Mesendoderm (in vitro differentiated cells): ENCODE results near the gene PARVB.
A peak's percentile ranks its signal among the peaks of the same experiment; 100 is the strongest.

Source experiments
- DNase-seq: peaks from one replicate; pipeline ENCODE4 v3.0.0; 2013
- H2AK5ac ChIP-seq: 2 replicates; pipeline ENCODE4 v1.6.1; 2013; ENCODE audit warnings: low read length, inconsistent platforms
- H2BK120ac ChIP-seq: 2 replicates; pipeline ENCODE4 v1.6.1; 2013; ENCODE audit warnings: low read depth, mild to moderate bottlenecking, low read length, moderate library complexity, mixed read lengths
- H2BK15ac ChIP-seq: replicated peaks from 2 replicates; pipeline ENCODE4 v1.6.1; 2013; ENCODE audit warnings: low read depth, mild to moderate bottlenecking, moderate library complexity
- H2BK5ac ChIP-seq: 2 replicates; pipeline ENCODE4 v1.6.1; 2013; ENCODE audit warnings: low read length, inconsistent platforms
- H3K18ac ChIP-seq: 2 replicates; pipeline ENCODE4 v1.6.1; 2013; ENCODE audit warnings: mild to moderate bottlenecking, low read length, mixed read lengths
- H3K23ac ChIP-seq: one replicate; pipeline ENCODE4 v1.6.1; 2013; ENCODE audit warnings: low read length
- H3K27ac ChIP-seq: 2 replicates; pipeline ENCODE4 v1.5.1; 2013; ENCODE audit warnings: low read depth, mild to moderate bottlenecking, inconsistent platforms, low read length, moderate library complexity
- H3K27me3 ChIP-seq: 2 replicates; pipeline ENCODE4 v1.6.1; 2013; ENCODE audit warnings: low read length, control low read depth, mild to moderate bottlenecking, inconsistent platforms; ENCODE audit not compliant: insufficient read depth, poor library complexity
- H3K36me3 ChIP-seq: 2 replicates; pipeline ENCODE4 v1.6.1; 2013; ENCODE audit warnings: low read length, inconsistent platforms; ENCODE audit not compliant: control insufficient read depth, insufficient read depth
- H3K4ac ChIP-seq: one replicate; pipeline ENCODE4 v1.6.1; 2013; ENCODE audit warnings: low read depth, mild to moderate bottlenecking, low read length, moderate library complexity
- H3K4me1 ChIP-seq: 2 replicates; pipeline ENCODE4 v1.6.1; 2013; ENCODE audit warnings: low read depth, low read length, inconsistent platforms; ENCODE audit not compliant: control insufficient read depth
- H3K4me2 ChIP-seq: 2 replicates; pipeline ENCODE4 v1.6.1; 2013; ENCODE audit warnings: low read length
- H3K4me3 ChIP-seq: 2 replicates; pipeline ENCODE4 v1.5.1; 2013; ENCODE audit warnings: mild to moderate bottlenecking, low read length
- H3K56ac ChIP-seq: one replicate; pipeline ENCODE4 v1.6.1; 2013; ENCODE audit warnings: low read length
- H3K79me1 ChIP-seq: 2 replicates; pipeline ENCODE4 v1.6.1; 2013; ENCODE audit warnings: low read length, inconsistent platforms
- H3K79me2 ChIP-seq: 2 replicates; pipeline ENCODE4 v1.6.1; 2013; ENCODE audit warnings: mild to moderate bottlenecking, low read length; ENCODE audit not compliant: control insufficient read depth, insufficient read depth
- H3K9ac ChIP-seq: 2 replicates; pipeline ENCODE4 v1.6.1; 2013; ENCODE audit warnings: low read length, inconsistent platforms
- H4K5ac ChIP-seq: one replicate; pipeline ENCODE4 v1.6.1; 2013; ENCODE audit warnings: low read length
- H4K8ac ChIP-seq: one replicate; pipeline ENCODE4 v1.6.1; 2013; ENCODE audit warnings: low read depth, mild to moderate bottlenecking, control low read depth, low read length, moderate library complexity
- WGBS: extraction: QIAGEN DNeasy Blood & Tissue Kit; methylation state at CpG from one replicate; pipeline ENCODE4 v1.1.7; 2013; ENCODE audit warnings: low lambda C conversion rate, missing lambda C conversion rate; ENCODE audit not compliant: insufficient coverage; ENCODE audit errors: extremely low coverage; 5-methylcytosine and 5-hydroxymethylcytosine counted together

PARVB gene

GRCh38 chr22:44074337-44074984 lies 50.4 kb downstream of the PARVB start:
- DNase-seq: no peak
- Histone ChIP-seq H3K56ac (no peak overlapping the region), H3K79me2 (no peaks in the 10 kb centered on the region), H3K4me1 (no peaks in the 10 kb centered on the region), H3K27ac (no peak overlapping the region), H3K4me2 (no peak overlapping the region), H2BK5ac (no peak overlapping the region), H3K18ac (no peak overlapping the region), H3K4me3 (no peak overlapping the region), H3K9ac (no peak overlapping the region), H4K8ac (no peak overlapping the region), H3K27me3 (no peaks in the 10 kb centered on the region), H2AK5ac (no peak overlapping the region), H2BK15ac (no peak overlapping the region), H3K79me1 (no peaks in the 10 kb centered on the region), H3K36me3 (no peaks in the 10 kb centered on the region), H4K5ac (no peak overlapping the region), H3K23ac (no peak overlapping the region), H2BK120ac (no peak overlapping the region), H3K4ac (no peak overlapping the region)
- no CpG with 5 or more reads among the region's 11 CpGs for WGBS

GRCh38 chr22:44075022-44075421 lies 50.9 kb downstream of the PARVB start:
- Histone ChIP-seq H3K27me3 (no peaks in the 10 kb centered on the region), H3K23ac (no peak overlapping the region), H3K79me1 (no peaks in the 10 kb centered on the region), H3K4me2 (no peak overlapping the region), H3K4me1 (no peaks in the 10 kb centered on the region), H3K36me3 (no peaks in the 10 kb centered on the region), H2AK5ac (no peak overlapping the region), H3K4ac (no peak overlapping the region), H3K27ac (no peak overlapping the region), H3K56ac (no peak overlapping the region), H2BK15ac (no peak overlapping the region), H3K79me2 (no peaks in the 10 kb centered on the region), H4K8ac (no peak overlapping the region), H3K9ac (no peak overlapping the region), H4K5ac (no peak overlapping the region), H2BK5ac (no peak overlapping the region), H3K18ac (no peak overlapping the region), H2BK120ac (no peak overlapping the region), H3K4me3 (no peak overlapping the region)
- no peak for DNase-seq
- WGBS: no CpG with 5 or more reads among the region's 12 CpGs

GRCh38 chr22:44075670-44076069 lies 51.6 kb downstream of the PARVB start:
- H4K5ac ChIP-seq: no peak overlapping the region
- H3K9ac ChIP-seq: no peak overlapping the region
- no peak overlapping the region for H3K4ac ChIP-seq
- no peak overlapping the region for H3K18ac ChIP-seq
- H4K8ac ChIP-seq: no peak overlapping the region
- DNase-seq: no peak
- H3K27me3 ChIP-seq: no peaks in the 10 kb centered on the region
- no peaks in the 10 kb centered on the region for H3K4me1 ChIP-seq
- no peak overlapping the region for H2BK120ac ChIP-seq
- no peak overlapping the region for H3K23ac ChIP-seq
- H2BK5ac ChIP-seq: no peak overlapping the region
- no peak overlapping the region for H3K4me2 ChIP-seq
- no peak overlapping the region for H3K56ac ChIP-seq
- no peak overlapping the region for H3K27ac ChIP-seq
- H3K36me3 ChIP-seq: no peaks in the 10 kb centered on the region
- no peak overlapping the region for H2BK15ac ChIP-seq
- no peak overlapping the region for H3K4me3 ChIP-seq
- WGBS: no CpG with 5 or more reads among the region's 11 CpGs
- no peaks in the 10 kb centered on the region for H3K79me1 ChIP-seq
- no peak overlapping the region for H2AK5ac ChIP-seq
- no peaks in the 10 kb centered on the region for H3K79me2 ChIP-seq

- Histone ChIP-seq H3K27me3 (no peaks in the 10 kb centered on the region), H3K4me1 (no peaks in the 10 kb centered on the region), H2AK5ac (no peak overlapping the region), H3K56ac (no peak overlapping the region), H2BK15ac (no peak overlapping the region), H4K8ac (no peak overlapping the region), H4K5ac (no peak overlapping the region), H3K23ac (no peak overlapping the region), H3K36me3 (no peaks in the 10 kb centered on the region), H3K79me2 (no peaks in the 10 kb centered on the region), H2BK120ac (no peak overlapping the region), H3K4me3 (no peak overlapping the region), H3K79me1 (no peaks in the 10 kb centered on the region), H3K18ac (no peak overlapping the region), H2BK5ac (no peak overlapping the region), H3K27ac (no peak overlapping the region), H3K4ac (no peak overlapping the region), H3K4me2 (no peak overlapping the region), H3K9ac (no peak overlapping the region)
- no peak for DNase-seq
- WGBS: no CpG with 5 or more reads among the region's 8 CpGs
These were observed 52.7 kb downstream of the PARVB start for GRCh38 chr22:44076825-44077224.

- no peak overlapping the region for H3K18ac ChIP-seq
- no peaks in the 10 kb centered on the region for H3K27me3 ChIP-seq
- WGBS: no CpG with 5 or more reads among the region's 27 CpGs
- H3K79me2 ChIP-seq: no peaks in the 10 kb centered on the region
- no peak overlapping the region for H3K4me3 ChIP-seq
- no peak overlapping the region for H3K56ac ChIP-seq
- H3K4me1 ChIP-seq: no peaks in the 10 kb centered on the region
- no peak overlapping the region for H3K27ac ChIP-seq
- no peak overlapping the region for H2BK120ac ChIP-seq
- H4K5ac ChIP-seq: no peak overlapping the region
- H3K4me2 ChIP-seq: no peak overlapping the region
- no peaks in the 10 kb centered on the region for H3K79me1 ChIP-seq
- no peak overlapping the region for H2BK15ac ChIP-seq
- no peak overlapping the region for H3K9ac ChIP-seq
- peak; percentile 77 for DNase-seq
- H2BK5ac ChIP-seq: no peak overlapping the region
- H3K23ac ChIP-seq: no peak overlapping the region
- H2AK5ac ChIP-seq: no peak overlapping the region
- H3K4ac ChIP-seq: no peak overlapping the region
- H4K8ac ChIP-seq: no peak overlapping the region
- no peaks in the 10 kb centered on the region for H3K36me3 ChIP-seq
These were observed 57.1 kb downstream of the PARVB start for GRCh38 chr22:44080936-44081861.
